IMR-90 (cell line): Measurements from ENCODE around the gene SEMA3E.

ENCODE experiments used
- CEBPB ChIP-seq: IDR thresholded peaks from 2 replicates; pipeline ENCODE4 v1.6.1; 2012; ENCODE audit warnings: low read depth, low read length, improper control_type of control experiment
- FOS ChIP-seq: fragments of 150-350 bp; IDR thresholded peaks from 2 replicates; pipeline ENCODE4 v1.6.1; 2016; ENCODE audit warnings: low read depth, low read length
- POLR2A ChIP-seq: IDR thresholded peaks from 2 replicates; pipeline ENCODE4 v1.6.1; 2012; ENCODE audit warnings: mild to moderate bottlenecking, low read depth, low read length
- TF ChIP-seq, protein P1 (sequence below): conservative IDR thresholded peaks from 2 replicates; pipeline ENCODE4 v1.5.1; 2012; ENCODE audit warnings: mild to moderate bottlenecking, low read depth, low read length, improper control_type of control experiment

DNA sequence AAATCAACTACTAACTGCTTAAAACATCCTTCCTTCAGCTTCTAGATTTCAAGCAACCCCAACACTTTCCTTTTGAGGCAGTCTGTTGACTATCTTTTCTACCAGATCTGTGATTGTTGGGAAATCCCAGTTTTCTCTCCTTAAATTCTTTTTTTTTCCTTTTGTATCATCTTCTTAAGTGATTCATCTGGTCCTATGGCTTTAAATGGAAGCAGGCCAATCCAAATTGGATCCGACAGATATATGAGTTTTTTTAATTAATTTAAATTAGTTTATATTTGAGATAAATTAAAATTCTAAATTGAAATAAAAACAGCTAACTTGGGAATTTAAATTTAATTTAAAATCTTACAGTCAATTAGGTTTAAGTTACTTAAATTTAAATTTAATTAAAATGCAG, 335.0 kb downstream of the SEMA3E start:
- TF ChIP-seq, protein P1, sequence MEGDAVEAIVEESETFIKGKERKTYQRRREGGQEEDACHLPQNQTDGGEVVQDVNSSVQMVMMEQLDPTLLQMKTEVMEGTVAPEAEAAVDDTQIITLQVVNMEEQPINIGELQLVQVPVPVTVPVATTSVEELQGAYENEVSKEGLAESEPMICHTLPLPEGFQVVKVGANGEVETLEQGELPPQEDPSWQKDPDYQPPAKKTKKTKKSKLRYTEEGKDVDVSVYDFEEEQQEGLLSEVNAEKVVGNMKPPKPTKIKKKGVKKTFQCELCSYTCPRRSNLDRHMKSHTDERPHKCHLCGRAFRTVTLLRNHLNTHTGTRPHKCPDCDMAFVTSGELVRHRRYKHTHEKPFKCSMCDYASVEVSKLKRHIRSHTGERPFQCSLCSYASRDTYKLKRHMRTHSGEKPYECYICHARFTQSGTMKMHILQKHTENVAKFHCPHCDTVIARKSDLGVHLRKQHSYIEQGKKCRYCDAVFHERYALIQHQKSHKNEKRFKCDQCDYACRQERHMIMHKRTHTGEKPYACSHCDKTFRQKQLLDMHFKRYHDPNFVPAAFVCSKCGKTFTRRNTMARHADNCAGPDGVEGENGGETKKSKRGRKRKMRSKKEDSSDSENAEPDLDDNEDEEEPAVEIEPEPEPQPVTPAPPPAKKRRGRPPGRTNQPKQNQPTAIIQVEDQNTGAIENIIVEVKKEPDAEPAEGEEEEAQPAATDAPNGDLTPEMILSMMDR = no peak
- TF ChIP-seq CEBPB = no peak
- TF ChIP-seq POLR2A = no peak
- TF ChIP-seq FOS = no peak
